ENCODE measurements around the gene TEC. TPM values are rescaled to one million over a fixed set of nuclear protein-coding genes. Genes with fewer than 3 reads are reported as not detected.

Gene TEC
- polyA plus RNA-seq, 5 donors: 6.8 to 9.5 (median 8.9) TPM

DNA sequence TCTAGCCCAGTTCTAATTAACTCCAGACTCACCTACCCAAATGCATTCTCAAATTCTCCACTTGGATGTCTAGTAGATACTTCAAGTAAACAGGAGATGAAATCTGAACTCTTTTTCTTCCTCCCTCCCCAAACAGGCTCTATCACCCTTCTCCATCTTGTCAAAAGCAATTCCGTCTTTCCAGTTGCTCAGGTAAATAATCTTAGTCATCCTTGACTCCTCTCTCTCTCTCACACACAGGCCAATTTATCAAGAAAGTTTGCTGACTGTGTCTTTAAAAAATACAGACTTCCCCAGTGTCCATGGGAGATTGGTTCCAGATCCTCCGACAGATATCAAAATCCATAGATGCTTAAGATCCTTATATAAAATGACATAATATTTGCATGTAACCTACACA, 148.5 kb downstream of the TEC start:
- no peak for DNase-seq

DNA sequence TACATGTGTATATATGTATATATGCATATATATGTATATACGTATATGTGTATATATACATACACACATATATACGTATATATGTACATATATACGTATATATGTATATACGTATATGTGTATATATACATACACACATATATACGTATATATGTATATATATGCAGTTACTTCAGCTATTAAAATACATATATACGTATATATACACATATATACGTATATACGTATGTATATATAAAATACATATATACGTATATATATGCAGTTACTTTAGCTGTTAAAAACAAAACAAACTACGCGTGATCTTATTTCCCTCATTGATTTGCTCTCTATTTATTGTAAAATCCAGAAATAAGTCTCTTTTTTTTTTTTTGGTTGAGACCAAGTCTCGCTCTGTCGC, 149.5 kb downstream of the TEC start:
- no peak for DNase-seq

DNA sequence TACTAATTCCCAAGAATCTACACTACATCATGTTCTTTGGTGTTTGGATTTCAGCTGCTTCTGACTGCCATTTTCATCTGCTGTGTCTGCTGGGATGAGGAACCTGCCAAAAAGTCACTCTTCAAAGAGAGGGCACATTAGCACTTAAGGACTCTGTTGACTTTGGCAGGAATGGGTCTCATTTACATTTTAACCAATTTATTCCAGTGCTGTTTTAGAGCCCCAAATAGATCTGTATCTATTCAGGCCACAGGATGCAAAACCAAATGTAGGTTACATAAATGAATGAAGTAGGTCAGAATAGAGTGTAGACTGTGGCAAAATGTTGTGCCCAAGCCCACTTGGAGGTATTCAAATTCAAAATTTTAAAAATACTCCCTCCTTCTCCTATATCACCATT, 150.0 kb downstream of the TEC start:
- no peak for DNase-seq

DNA sequence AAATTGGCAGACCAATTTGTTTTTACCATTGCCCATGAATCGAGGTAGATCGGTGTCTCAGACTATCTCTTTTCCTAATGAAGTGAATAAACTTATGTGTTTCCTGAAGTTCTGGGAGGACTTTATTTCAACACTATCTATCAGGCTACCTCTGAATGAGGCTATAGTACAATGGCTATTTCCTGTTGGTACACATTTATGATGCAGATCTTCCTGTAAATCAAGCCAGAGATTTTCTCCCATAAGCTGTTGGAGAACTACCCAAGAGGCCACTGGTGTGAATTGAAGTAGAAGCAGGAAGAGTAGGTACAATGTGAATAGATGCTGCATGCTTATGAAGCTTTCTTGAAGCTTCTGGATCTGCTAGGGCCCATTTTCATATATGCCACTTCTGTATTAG, 151.6 kb downstream of the TEC start:
- DNase-seq: no peak

DNA sequence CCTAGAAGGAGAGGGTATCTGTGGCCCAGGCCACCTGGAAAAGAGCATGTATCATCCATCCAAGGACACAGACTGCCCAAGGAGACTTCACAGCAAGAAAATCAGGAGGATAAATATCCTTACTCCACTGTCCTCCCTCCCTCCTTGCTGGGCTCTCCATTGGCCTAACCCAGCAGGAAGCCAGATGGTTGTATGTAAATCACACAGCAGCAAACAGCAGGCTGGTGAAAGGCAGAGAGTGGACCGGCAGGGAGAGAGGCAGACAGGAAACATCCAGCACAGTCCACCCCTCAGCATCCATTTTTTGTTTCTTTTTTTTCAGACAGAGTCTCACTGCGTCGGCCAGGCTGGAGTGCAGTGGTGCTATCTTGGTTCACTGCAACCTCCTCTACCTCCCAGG, 153.1 kb downstream of the TEC start:
- no peak for DNase-seq

DNA sequence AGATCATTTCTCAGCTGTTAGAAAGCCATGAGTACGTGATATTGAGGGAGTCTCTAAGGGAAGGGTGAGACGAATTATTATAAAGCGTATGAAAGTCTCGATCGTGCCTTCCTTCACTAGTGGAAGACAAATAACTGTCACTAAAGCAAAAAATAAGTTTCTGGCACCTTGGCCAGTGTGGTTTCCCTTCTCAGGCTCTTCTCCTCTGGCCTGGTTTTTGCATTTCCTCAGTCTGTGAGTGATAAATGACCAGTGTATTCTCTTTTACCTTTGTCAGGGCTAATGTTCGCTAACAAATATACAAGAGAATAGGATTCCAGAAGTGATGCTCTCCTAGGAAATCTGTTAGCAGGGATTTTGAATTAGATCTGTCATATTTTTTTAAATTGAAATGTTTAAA, 155.2 kb downstream of the TEC start:
- DNase-seq: no peak

DNA sequence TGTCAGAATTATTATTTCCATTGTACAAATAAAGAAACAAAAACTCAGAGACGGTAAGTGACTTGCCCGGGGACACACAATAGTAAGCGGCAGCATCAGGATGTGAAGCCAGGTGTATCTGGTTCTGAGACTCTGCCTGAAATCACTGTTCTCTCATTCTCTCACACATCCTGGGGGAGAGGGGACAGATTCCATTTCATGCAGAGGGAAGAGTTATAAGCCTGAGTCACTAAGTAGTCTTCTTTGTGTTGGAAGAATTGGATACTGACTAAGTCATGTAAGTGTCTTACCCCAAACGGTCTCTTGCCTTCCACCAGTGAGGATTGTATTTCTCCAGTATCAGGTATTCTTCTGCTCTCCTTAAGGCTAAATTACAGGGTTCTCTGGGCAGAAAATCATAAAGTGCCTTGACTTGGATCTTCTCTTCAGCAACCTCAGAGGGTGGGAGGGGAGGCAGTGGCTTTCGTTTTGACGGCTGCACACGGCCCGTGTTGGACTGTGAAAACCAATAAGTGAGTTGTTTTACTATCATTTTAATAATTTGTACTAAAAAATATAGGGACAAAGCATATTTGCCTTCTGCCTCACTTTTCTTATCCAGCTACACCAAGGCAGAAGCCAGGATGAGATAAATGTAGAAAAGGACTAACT, 157.5 kb downstream of the TEC start:
- no peak for DNase-seq

DNA sequence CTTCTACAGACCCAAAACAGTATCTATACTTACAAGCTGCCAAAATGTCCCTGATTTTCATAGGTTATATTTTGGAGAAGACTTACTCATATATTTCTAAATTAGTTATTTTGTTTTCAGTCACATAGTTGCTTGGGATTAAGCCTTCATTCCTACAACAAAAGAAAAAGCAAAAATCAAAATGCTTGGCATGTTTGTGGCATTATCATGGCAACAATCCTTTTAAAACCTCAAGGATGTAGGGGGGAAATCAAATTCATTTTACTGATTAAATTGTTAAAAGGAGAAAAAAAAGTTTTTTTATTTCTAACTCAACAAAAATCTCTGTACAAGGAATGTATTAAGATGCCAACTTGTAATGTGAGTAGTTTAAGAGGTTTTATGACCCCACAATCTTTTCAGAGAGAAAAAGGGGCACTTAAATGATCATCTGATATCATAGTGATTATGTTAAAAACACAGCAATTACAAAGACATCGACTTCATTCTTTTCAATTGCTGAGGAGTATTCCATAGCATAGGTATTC, 159.1 kb downstream of the TEC start:
- no peak for DNase-seq

DNA sequence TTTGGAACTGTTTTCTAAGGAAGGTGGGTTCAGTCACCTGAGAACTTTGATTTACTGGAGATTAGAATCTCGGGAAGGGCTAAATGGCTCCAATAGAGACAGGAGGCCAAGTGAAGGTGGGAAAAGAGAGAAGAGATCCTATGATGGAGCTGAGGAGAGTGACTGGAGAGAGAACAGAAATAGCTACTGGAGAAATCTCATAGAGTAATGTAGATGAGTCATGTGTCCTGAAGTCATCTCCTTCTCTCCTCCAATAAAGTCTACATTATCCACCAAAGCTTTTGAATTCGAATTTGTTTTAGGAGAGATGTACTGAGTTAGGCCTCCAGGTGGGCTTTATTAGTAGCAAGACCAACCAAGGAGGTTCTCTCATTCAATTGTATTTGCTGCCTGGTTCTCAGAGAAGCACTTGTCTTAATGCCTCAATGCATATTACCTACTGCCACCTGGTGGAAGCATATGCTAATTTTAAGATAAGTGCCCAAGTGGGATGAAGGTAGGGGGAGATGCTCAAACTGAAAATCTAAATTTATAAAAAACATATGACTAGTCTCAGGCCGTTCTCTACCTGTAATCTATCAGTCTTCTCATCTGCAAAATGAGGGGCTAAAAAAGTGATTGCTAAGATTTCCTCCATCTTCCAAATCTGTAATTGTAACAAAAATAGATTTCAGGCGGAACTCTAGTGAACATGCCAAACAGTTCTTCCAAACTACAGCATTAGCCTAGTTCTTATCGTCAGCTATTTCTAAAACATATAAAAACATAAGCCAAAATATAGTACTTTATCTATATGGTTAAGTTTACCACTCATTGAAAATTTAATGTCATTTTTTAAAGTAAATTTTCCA, 160.0 kb downstream of the TEC start:
- DNase-seq: no peak

DNA sequence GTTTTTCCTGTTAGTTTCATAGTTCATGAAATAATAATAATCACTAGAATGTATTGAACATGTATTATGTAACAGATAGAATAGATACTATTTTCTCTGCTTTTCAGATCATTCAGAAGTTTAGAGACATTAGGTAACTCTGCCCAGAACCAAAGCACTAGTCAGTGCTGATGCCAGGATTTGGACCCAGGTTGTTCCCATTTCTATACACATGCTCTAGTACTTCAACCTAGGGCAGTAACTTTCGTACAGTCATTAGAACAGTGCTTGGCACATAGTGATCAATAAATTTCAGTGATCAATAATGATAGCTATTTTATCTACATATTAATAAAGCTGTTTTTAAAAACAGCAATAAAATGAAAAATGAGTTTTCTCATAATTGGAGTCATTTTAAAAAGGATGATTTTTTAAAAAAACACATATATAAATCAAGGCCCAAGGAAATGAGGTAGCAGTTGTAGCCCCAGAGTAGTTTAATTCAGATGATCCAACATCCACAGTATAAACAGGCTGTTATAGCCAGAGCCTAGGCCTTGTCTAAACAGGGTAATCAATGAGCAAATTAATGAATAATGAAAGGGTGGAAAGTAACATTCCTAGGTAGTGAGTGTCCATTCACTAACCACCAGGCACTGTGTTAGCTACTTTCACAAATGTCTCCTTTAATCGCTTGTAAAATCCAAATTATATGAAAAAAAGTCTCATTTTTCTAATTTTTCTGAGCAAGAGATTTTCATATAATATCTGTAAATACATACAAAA, 161.1 kb downstream of the TEC start:
- DNase-seq: no peak

DNA sequence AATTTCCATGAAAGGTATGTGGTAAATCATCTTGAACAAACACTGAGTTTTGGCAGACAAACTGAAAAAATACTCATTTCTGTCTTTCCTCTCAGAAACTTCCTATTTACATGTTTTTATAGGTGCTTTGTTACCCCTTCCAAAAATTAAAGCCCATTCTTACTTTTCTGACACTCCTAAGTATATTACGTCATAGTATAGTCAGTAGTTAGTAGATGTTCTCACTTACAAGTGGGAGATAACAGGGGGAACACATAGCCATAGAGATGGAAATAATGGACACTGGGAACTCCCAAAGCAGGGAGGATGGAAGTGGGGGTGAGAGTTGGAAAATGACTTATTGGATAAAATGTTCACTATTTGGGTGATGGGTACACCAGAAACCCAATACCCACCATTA, 164.4 kb downstream of the TEC start:
- no peak for DNase-seq

DNA sequence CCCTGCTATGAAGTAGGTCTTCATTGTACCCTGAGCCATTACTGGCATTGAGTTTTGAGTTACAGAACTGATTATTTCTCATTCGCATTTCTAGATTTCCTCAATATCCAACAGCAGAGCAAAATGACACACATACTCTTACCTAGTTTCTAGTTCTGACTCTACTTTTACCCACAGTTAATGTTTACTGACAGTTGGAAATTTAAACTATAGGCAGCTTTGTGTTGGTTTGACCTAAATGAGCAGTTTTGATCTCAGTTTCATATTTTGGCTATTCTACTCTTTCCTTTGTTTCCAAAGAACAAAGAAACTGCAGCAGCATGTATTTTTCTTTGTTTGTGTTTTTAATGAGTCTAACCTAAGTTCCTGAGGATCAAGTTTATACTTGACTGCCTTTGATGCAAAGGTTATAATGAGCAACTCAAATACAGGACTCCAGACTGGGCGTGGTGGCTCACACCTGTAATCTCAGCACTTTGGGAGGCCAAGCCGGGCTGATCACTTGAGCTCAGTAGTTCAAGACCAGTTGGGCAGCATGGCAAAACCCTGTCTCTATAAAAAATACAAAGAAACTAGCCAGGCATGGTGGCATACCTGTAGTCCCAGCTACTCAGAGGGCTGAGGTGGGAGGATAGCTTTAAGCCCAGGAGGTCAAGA, 166.0 kb downstream of the TEC start:
- DNase-seq: no peak

DNA sequence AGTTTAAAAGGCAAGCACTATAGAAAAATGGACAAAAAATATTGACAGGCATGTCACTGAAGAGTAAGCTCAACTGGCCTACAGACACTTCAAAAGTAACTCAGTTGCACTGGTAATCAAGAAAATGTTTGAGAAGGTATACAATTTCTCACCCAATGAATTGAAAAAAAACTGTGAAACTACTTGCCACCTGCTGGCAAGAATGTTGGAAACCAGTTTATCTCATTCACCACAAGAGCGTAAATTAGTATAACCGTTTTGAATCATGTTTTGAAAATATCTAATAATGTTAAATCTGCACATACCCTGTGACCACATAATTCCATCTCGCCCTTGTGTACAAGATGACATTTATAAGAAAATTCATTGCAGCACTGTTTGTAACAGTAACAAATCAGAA, 167.3 kb downstream of the TEC start:
- DNase-seq: no peak

DNA sequence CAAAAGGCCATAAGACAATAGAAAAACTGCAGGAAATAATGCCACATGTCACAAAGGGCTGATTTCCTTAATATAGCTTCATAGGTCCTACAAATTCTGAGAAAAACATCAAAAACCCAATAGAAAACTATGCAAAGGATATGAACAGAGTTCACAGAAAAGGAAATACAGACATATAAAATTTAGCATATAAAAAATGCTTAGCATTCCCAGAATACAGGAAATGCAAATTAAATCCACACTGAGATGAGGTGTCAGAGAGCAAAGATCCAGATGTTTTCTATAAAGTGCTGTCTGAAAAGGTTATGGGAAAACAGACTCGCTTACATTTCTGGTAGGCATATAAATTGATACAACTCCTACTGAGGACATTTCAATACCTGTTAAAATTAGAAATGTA, 169.4 kb downstream of the TEC start:
- no peak for DNase-seq

DNA sequence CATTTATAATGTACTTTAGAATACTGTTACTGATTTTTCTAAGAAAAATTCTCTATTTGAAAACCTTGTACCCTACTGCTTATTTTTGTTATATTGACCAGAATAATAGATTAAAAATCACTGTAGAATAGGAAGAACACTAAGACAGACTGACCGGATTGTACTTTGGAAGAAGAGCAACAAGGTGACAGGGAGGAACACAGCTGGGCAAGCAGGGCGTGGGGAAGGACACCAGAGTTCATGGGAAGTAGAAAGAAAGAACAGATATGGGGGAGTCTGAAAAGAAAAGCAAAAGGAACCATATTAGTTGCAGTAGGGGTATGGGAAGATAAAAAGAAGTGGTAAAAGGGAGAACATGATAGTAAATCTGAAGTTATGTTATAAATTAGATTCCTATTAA, 174.2 kb downstream of the TEC start:
- no peak for DNase-seq

DNA sequence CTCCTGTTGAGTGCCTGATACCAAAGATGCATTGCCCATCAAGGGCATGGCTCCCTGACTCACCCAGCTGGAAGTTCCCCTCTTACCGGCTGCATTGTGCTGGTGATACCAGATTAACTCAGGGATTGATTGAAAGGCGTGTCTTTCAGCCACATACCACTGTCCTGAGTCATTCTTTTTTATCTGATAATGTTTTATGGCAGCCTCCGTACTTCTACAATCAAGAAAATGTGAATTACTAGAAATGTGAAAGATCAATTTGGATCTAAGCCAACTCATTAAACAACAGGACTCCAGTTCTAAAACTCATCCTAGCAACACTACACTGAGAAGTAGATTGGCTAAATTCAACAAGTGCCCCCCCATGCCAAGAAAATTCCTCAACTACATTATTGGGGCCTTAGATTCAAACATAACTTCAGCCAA, 175.6 kb downstream of the TEC start:
- DNase-seq: no peak

DNA sequence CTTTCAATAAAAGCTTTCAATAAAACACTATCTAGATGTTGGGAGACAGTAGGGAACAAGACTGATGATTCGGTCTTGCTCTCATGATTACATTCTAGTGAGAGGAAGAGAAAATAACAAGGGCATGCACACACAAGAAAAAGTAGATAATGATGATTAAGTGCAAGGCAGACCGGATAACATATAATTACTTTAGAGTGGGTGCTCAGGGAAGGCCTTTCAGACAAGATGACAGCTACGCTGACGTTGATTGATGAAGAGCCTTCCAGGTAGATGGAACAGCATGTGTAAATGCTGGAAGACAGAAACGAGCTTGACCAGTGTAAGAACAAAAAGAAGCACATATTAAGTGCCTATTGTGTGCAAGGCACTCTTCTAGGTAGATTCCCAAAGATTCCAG, 179.0 kb downstream of the TEC start:
- no peak for DNase-seq

DNA sequence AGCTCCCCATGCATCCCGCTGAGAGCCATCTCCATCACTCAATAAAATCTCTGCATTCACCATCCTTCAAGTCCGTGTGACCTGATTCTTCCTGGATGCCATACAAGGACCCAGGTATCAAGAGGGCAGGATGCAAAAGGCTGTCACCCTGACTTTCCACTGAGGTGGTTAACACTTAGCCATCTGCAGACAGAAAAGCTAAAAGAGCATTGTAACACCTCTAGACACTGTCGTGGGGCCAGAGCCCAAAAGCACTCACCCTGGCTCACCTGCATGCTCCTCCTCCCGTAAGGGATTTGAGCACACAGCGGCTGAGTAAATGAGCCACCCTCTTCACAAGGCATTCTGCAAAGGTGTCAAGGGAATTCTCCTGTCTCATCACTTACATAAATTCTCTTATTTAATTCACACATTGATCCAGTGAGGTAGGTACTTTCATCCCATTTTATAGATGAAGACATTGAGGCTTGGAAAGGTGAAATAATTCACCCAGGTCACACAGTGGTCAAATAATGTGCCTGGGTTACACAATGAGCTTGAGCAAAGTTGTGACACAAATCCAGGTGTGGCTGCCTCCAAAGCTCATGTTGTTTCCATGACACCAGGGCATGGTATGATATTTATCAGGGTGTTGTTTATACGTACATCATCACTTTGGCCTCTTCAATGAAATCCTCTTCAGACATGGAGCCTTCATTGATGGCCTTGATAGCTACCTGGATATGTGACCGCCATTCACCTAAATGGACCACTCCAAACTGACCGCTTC, 183.6 kb downstream of the TEC start:
- no peak for DNase-seq

Data from right lung (tissue), 5 donors.